Fibroblast of the aortic adventitia (primary cell): ENCODE measurements around the gene TALDO1. TPM values are rescaled to one million over a fixed set of nuclear protein-coding genes. Genes with fewer than 3 reads are reported as not detected.

ENCODE experiments used
- DNase-seq: peaks from one replicate; pipeline ENCODE4 v3.0.0-alpha.2; 2010; ENCODE audit warnings: low read depth
- H3K4me3 ChIP-seq: 2 replicates; pipeline ENCODE4 v1.5.1; 2011; ENCODE audit warnings: low read depth, mild to moderate bottlenecking, control low read depth, low read length, moderate library complexity
- CTCF ChIP-seq: IDR thresholded peaks from 2 replicates; pipeline ENCODE4 v1.5.1; 2011; ENCODE audit warnings: mild to moderate bottlenecking, low read length, control low read depth, inconsistent platforms; ENCODE audit not compliant: insufficient read depth
- total RNA-seq: library from RNA; depleted of rRNA; stranded (reverse); fragments of >200 nt; gene quantifications from 2 replicates; pipeline ENCODE4 v1.2.3, GENCODE V29; 2012; ENCODE audit warnings: low replicate concordance

The TALDO1 gene
- total RNA-seq, 1 donor = 146 TPM

DNA sequence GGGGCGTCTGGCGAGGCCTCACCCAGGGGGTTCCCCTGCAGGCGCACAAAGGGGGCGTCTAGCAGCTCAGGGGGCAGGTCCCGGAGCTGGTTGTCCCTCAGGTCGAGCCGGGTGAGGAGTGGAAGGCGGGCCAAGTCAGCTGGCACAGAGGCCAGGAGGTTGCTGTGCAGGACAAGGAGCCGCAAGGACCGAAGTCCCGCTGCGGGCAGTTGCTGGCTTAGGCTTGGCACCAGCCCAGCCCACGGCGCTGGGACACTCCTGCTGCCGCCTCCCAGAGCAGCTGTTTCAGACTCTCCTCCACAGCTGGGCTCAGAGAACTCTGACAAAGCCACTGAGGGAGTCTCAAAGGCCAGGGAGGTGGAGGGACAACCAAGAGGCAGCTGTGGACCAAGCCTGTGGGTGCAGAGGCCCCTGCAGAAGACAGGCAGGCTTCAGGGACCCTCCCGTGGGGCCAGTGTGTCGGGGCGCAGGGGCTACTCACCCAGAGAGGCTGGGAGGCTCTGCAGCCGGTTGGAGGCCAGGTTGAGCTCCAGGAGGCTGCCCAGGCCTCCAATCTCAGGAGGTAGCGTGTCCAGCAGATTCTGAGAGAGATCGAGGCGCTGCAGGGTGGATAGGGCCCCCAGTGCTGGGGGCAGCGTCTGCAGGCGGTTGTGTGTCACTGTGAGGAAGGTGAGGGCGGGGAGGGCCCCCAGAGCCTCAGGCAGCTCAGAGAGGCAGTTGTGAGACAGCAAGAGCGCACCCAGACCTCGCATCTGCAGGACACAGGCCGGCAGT, 55.6 kb downstream of the TALDO1 start:
- H3K4me3 ChIP-seq = peak overlapping the region; percentile 68
- DNase-seq = no peak
- no peak for TF ChIP-seq CTCF

- no peak for TF ChIP-seq CTCF
- DNase-seq = no peak
- H3K4me3 ChIP-seq = peak overlapping the region; percentile 68
These were observed 56.1 kb downstream of the TALDO1 start for GRCh38 chr11:803467-803742.

DNA sequence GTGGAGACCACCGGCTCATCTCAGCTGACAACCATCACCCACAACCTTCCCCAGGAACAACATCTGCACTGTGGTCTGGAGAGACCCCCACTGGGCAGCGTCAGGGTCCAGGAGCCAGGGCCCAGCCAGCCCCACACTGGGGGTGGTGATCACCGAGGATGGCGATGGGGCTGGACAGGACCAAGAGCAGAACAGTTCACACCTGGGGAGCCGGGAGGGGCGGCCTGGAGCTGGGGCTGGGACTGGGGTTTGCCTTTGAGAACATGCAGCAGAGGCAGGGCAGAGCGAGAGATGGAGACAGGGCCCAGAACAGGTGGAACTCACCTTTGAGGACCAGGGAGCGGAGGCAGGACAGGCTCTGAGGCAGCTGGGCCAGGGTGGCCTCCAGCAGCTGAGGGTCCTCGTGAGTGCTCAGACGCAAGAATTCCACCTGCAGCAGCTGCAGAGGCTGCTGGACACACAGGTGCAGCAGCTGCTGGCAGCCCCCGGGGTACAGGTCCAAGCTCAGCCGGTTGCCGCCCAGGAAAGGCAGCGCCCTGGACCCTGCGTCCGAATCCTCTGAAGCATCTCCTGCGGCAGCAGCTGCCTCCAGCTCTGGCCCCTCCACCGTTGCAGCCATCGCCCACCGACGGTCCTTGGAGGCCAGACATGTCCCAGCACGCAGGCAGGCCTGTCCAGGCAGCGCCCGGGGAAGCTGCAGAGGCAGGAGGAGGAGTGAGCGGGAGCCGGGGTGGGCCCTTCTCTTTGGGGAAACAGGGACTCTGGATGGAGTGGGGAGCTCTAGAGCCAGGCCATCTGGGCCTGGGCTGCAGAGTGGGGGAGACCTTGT, 56.7 kb downstream of the TALDO1 start:
- H3K4me3 ChIP-seq = peak overlapping the region; percentile 68
- DNase-seq = no peak
- TF ChIP-seq CTCF = no peak

DNA sequence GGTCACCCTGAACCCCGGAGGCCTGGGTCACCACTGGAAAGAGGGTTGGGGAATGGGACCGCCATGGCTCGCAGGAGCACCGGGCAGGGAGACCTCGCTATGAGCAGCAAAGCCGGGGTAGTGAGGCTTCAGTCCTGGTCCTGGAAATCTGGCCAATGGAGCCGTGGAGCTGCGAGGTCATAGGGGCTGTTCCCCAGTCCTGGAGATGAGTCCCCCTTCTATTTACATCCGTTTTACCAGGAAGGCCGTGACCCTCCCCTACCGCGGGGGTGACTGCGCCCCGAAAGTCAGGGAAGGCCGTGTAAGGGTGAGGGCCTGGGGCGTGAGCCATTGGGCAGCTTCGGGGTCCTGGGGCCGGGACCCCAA, 57.3 kb downstream of the TALDO1 start:
- no peak for DNase-seq
- H3K4me3 ChIP-seq = peak overlapping the region; percentile 68
- TF ChIP-seq CTCF = no peak

DNA sequence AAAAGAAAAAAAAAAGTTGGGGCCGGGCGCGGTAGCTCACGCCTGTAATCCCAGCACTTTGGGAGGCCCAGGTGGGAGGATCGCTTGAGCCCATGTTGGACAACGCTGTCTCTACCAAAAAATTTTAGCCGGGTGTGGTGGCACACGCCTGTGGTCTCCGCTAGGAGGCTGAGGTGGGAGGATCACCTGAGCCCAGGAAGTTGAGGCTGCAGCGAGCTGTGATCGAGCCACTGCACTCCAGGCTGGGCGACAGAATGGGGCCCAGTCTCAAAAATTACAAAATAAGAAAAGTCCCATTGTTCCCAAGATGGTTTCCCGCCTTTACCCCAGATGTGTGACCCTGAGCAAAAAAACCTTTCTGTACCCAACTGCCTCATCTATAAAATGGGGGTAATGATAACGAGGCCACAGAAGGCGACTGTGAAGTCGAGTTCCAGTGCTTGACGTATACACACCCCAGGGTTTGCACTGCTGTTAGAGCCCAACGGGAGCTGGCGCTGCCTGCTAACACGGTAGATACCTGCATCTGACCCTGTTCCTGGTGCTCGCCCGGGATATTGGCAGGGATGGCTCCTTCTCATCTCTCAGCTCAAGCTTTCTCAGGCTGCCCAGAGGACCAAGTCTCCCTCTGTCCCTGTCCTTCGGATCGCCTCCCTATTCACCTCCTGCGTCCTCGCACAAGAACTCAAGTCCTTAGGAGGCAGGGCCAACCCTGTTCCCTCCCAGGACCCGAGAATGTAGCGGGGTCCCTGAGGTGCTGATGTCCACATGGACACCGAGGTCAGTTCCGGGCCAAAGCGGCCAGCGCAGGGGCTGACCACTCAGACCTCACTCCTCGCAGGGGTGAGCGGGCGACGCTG, 61.4 kb downstream of the TALDO1 start:
- peak overlapping the region; percentile 88 for H3K4me3 ChIP-seq
- no peak for TF ChIP-seq CTCF
- DNase-seq = no peak

- DNase-seq = peak; percentile 96
- no peak for TF ChIP-seq CTCF
- H3K4me3 ChIP-seq = peak within 1 kb of the TSS; percentile 88
These were observed 62.2 kb downstream of the TALDO1 start, which contains the start of gene RPLP2 for GRCh38 chr11:809287-810039. RPLP2 (plus strand) TSS chr11:809967; CDS start chr11:810235, 268 bp downstream.
